HG03108 (cell line): Measurements from ENCODE around the gene SPOCK2.
"Not testable (repeated sequence)": the region's sequence is repeated elsewhere in the genome, so short reads cannot be mapped to it uniquely, and the experiment has no call there.

Experiments
- ATAC-seq: cut with Tn5 transposase; IDR thresholded peaks from one replicate; pipeline ENCODE4 v1.9.1; 2021; ENCODE audit warnings: moderate library complexity; ENCODE audit not compliant: unreplicated experiment

Gene SPOCK2

DNA sequence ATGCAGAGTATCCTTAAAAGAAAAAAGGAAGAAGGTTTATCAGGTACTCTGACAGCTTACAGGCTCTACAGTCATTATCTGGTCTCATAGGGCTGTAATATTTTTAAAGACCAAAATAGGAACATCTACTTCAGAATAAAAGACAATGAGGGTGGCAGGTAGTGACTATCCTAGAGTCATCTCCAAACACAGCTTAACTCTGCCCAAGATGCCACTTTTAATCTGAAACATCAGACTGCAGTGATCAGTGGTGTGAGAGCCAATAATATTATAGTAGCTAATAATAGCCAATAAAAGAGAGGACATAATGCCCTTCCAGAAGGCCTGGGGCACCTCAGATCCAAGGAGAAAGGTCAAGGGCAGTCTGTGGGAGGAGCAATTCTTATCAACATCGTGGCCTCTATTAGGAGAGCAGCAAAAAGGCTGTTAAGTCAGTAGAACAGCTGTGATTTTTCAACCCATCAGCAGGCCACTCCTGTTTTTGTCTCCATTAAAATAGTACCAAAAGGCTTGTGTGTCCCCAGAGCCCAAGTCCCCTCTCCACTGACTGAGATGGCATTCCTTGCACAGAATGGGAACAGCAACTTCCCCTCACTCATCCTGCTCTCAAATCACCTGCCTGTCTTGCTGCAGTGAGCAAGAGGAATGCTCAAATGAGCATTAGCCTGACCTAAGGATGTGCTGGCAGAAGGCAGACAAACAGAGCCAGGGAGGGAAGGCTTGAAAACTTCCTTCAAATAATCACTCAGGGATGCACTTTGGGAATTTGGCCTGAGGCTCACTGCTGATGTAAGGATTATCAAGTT, 20.7 kb upstream of the SPOCK2 start:
- no peak for ATAC-seq

DNA sequence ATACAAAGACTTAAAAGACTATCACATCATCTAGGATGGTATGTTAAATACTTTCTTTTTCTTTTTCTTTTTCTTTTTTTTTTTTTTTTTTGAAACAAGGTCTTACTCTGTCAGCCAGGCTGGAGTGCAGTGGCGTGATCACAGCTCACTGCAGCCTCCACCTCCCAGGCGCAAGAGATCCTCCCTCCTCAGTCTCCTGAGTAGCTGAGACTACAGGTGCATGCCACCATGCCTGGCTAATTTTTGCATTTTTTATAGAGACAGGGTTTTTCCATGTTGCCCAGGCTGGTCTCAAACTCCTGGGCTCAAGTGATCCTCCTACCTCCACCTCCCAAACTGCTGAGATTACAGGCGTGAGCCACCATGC, 19.6 kb upstream of the SPOCK2 start:
- not testable (repeated sequence) for ATAC-seq

DNA sequence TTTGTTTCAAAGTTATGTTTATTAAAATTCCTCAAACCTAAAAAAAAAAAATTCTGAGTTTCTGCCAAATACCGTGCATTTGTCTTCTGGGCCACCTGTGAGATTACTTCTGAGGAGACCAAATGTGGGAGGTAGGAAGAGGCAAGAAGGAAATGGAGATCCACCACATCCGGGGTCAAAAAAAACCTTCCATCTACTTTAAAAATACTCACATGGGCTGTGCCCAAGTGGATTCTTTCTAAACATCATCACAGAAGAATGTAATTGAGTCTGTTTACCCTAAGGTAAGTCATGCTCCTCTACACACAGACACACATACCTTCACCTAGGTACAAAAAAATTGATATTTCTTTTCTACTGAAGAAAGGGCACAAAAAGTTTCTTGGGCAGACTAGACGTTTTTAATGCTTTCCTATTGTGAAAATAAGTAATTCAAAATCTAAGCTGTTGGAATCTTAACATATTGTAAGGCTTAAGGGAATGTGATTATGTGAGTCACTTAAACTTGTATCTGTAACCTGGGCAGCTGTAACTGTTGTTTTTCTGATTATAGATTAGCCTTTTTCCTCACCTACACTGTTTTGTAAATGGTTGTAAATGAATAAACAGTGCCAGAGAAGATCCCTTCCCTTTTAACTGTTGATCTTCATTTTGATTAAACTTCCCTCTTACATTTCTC, 19.1 kb upstream of the SPOCK2 start:
- ATAC-seq = no peak

DNA sequence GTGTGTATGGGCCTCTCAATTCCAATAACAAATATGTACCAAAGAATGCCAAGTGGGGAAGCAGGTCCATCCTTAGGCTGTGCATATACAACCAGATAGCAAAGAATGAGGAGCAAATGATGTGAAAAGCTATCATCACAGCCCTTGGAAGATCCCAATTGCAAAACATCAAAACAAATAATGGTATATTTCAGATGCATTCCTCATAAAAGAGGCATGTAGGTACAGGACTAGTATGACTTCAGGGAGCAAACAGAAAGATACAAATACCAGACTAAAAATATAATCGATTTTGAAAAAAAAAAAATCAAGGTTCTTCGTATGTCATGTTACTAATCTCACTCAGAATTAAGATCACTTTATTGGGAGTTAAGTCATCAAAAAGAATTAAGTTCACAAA, 18.5 kb upstream of the SPOCK2 start:
- no peak for ATAC-seq

DNA sequence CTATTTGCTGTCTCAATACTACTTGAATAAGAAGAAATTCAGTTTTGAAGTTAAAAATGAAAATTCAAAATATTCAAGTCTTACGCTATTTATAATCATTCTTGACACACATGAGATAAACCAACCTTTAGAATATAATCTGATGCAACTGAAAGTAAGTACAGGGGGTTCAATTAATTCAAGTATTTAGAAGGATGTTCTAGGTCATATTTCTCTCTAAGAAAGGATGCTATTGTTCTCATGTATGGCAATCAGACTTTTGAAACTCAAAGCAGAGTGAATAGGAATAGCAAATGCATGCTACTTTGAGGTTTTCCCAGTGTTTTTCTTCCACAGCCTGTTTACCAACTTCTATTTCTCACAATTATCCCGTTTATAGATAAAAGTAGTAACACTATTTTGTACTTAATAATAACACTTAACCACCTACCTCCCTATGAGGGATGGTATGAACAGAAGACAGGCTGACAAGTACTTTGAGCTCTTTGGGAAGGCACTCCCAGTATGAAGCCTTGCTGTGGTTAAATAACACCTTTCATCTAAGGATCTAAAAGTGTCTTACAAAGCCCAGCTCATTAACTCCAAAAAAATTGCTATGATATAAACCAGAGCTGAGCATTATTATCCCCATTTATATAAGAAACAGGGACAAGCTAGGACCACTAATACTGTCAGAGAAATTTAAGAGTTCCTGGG, 18.0 kb upstream of the SPOCK2 start:
- ATAC-seq = no peak

DNA sequence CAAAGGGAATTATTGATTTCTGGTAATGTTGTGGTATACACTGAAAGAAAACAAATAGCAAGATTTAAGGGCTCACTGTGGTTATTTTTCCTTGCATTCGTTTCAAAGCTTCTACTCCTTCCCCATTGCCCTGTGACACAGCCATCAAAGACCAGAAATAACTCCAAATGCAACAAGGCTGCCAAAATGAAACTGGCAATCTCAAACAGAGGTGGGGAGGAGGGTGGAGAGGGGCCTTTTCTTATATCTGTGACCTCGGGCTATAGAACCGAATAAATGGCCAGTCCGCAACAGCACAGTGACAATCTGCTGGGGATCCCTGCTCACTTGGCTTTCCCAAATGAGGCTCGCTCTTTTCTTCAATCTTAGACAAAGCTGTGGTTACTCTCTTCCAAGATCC, 17.4 kb upstream of the SPOCK2 start:
- no peak for ATAC-seq

DNA sequence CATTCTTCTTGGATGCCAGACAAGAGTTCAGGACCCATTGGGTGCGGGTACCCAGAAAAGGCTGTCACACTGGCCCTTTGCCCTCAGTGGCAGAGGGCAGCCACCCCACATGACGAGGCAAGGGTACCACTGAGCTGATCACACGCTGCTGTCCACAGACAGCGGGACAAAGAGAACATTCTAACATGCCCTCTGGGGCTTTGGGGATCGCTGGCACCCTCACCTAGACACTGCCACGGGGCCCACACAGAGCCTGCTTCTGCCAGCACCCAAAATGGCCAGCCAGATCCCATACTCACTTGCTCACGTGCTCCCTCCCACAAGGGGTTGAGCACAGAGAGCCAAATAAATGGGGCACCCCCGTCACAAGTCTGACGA, 16.7 kb upstream of the SPOCK2 start:
- ATAC-seq = no peak

DNA sequence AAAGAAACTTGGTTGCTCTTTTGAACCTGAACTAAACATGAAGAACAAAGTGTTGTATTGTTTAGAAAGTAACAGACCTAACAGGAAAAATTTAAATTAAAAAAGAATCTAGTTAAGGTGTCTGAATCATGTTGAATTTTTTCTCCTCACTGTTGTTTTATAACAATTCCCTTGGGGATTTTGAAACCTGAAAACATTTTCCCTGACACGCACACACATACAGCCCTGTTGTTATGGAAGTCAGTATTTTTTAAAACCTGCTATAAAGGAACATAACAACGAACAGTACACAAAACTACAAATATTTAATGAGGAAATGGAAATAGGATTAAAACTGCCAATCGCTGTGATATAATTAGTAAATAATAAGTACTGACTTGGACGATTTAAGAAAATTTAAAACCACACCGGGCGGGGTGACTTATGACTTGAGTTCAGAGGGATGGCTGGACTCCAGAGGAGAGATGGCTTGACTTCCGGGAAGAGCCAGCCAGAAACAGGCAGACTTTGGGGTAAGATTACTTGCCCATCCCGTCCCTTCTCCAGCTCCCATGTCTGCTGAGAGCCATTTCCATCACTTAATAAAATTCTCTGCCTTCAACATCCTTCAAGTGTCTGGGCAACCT, 16.2 kb upstream of the SPOCK2 start:
- no peak for ATAC-seq

DNA sequence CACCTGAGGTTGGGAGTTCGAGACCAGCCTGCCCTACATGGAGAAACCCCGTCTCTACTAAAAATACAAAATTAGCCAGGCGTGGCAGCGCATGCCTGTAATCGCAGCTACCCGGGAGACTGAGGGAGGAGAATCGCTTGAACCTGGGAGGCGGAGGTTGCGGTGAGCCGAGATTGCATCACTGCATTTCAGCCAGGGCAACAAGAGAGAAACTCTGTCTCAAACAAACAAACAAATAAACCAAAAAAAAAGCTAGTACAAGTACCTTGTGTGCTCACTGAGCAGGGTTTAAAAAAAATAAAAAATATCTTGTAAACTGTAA, 11.2 kb upstream of the SPOCK2 start:
- ATAC-seq = no peak

DNA sequence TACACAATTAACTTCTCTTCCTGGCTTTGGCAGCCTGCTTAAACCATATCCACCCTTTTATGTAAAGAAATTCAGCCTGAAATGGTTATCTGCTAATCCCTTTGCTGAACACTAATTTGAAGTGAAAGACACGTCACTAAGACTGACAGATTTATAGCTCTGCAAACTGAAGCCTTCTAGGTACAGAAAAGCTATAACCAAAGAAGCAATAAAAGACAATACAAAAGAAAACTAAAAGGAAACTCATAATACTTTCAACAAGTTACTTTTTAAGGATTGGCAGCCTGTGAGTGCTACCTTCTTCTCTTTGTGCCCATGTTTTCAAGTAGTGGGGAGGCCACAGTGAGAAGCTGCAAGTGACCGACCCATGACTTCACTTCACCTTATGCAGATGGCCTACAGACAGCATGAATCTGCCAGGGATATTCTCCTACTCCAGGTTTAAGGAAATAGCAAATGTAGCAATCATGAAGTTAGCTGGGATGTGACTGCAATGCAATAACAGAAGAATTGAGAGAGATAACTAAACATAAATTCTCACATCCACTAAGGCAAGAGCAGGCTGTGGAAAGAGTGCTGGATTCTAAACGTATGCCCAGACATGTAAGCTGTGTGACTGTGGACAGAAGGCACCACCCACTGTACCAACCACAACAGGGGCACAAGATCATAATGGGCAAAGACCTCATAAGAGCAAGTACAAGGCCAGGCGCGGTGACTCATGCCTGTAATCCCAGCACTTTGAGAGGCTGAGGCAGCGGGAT, 10.7 kb upstream of the SPOCK2 start:
- no peak for ATAC-seq

DNA sequence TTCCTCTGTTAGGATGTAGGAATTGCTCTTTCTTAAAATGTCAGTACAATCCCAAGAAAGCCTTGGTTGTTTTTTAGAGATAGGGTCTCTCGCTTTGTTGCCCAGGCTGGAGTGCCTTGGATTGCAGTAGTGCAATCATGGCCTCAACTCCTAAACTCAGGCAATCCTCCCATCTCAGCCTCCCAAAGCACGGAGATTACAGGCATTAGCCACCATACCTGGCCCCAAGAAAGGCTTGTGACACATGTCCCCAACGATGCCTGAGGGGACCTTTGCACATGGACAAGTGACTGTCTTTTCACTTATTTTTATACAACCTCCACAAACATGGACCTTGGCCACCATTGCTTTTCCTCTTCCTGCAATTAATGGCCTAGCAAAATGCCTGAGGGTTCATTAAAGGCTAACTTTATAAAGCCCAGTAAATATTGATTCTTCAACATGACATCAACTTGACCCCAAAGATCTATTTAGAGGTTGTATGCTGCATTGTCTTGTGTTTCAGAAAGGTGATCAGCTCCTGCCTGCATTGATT, 10.0 kb upstream of the SPOCK2 start:
- no peak for ATAC-seq

DNA sequence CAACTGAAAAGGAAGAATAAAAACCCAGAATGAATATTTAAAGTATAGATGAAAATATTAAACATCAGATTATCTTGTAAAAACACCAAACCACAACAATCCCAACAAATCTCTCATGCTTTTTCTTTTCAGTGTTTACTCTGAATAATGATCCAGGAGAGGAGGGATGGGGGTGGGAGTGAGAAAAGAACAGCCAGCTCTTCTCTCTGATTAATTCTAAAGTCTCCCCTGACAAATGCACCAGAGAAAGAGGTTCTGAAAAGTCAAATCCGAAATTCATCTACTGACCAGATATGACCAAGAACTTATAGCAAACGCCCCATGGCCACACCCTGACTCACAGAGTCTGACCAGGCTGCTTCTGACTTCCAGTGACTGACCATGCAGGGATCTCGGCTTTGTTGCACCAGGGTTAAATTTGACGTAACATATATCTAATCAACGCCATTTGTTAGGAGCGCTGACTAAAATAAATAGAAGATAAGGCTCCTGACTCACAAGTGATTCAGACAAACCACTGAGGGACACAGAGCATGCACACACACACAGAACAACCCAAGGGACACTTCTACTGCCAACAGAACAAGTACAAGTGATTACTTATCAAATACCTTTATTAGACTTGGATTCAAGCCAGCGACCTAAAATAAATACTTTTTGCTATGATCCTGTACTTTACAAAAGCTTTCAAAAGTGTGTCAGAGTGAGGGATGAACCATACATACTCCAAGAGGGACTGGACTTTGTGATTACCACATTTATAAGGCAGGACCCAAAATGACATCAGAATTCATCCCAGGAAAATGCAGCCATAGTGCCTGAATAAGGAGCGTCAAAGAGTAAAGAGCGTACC, 9.3 kb upstream of the SPOCK2 start:
- ATAC-seq = no peak

DNA sequence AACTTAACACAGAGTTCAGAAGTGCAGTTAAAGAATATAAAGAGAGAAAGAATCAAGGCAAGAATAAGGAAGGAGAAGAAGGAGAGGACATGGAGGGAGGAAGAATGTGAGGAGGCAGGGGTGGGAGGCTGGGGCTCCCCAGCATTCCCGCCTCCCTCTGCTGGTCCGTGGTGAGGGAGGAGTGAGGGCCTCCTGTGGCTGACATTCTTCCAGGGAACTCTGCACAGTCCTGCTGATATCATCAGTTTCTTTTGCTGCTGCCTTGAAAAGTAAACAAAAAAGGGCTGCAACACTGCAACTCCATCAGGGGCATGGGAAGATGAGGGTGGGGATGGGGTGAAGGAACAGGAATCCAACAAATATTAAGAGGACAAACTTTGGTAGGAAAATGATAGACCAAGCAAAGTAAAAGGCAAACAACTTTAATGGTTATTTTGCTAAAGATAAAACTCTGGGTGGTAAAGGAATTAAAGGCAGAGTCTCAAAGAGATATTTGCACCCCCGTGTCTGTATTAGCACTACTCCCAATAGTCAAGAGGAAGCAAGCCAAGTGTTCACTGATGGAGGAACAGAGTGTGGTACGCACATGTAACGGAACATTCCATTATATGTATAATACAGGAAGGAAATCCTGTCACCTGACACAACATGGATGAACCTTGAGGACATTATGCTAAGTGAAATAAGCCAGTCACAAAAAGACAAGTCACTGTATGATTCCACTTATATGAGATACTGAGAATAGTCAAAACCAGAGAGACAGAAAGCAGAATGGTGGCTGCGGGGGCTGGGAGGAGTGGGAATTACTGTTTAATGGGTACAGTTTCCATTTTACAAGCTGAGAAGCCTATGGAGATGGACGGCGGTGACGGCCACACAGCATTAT, 8.0 kb upstream of the SPOCK2 start:
- no peak for ATAC-seq

DNA sequence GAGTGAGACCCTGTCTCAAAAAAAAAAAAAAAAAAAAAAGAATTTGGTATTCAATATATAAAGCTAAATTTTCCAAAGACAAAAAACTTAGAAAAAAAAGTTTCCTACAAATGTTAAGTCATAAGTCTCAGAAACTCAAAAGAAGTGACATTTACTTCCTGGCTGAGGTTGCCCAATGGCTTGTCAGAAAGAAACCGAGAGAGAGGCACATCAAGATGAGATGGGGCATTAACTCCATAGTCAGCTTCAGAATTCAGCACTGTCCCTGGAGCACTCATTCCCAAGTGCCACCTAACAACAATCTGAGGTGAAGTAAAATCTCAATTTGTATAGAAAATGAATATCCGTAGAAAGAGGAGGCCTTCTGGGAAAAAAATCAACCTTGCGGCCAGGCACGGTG, 6.8 kb upstream of the SPOCK2 start:
- ATAC-seq = no peak

DNA sequence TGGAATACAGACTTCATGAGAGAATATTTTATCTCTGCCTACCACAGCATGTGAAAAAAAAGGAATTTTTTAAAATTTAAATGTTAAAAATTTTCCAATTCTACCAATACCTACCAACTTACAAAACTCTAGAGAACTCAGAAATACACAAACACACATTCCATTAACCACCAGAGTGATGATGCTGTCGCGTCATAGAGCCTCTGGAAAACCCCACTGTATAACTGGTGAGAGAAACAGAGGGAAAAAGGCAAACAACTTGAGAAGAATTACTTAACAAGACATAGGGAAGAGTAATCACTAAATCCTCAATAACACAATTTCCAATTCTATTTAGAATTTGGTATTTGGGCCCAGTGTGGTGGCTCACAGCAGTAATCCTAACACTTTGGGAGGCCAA, 6.2 kb upstream of the SPOCK2 start:
- ATAC-seq = no peak

DNA sequence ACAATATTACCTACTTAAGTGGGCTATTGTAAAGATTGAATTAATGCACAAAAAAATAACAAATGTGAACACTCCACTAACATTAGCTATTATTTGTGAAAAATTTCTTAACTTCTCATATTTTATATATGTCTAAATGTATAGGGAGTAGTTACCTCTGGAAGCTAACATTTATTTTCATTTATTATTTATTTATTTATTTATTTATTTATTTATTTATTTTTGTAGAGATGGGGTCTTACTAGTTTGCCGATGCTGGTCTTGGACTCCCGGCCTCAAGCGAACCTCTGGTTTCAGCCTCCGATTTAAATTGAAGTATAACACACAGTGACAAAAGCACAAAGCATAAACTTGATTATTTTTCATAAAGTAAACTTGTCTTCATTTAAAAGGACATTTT, 5.1 kb upstream of the SPOCK2 start:
- no peak for ATAC-seq

DNA sequence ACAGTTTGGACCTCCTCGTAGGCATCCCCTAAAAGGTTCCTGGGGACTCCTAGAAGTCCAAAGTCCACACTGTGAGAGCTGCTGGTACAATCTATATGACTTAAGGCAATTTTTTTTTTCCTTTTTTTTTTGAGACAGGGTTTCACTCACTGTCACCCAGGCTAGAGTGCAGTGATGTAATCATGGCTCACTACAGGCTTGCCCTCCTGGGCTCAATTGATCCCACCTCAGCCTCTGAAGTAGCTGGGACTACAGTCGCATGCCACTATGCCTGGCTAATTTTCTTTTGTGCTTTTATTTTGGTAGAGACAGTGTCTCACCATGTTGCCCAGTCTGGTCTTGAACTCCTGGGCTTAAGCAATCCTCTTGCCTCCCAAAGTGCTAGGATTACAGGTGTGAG, 4.6 kb upstream of the SPOCK2 start:
- ATAC-seq = no peak

DNA sequence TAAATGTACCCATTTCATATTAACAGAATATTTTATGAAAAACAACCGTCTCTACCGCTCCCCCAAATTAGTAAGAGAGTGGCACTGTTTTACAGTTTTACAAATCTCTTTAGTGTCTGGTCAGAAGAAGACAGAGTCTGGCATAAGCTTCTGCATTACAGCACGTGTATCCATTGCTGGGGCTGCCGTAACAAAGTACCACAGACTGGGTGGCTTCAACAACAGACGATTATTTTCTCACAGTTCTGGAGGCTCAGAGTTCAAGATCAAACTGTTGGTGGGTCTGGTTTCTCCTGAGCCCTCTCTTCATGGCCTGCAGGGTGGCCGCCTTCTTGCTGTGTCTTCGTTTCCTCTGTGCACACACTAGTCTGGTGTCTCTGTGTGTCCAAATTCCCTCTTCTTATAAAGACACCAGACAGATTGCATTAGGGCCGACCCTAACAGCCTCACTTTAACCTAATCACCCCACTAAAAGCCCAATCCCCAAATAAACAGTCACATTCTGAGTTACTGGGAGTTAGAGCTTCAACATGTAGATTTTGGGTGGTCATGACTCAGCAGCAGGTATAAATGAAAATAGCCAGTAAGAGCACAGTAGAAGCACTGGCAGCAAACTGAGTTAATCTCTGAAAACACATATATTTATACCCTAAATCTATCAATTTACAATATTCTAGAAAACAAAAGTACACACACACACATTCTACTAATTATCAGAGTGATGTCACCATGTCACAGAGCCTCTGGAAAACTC, 4.0 kb upstream of the SPOCK2 start:
- ATAC-seq = no peak
